EL (cell line): ENCODE results near the gene GLDC.
"Not testable (repeated sequence)": the region's sequence is repeated elsewhere in the genome, so short reads cannot be mapped to it uniquely, and the experiment has no call there.

Experiments used
- DNase-seq: peaks from one replicate; pipeline ENCODE4 v3.0.0-alpha.2; 2016

The GLDC gene

GRCh38 chr9:6645355-6646292, at the start of gene GLDC:
Gene GLDC, minus strand, starts transcription at chr9:6645729. Its CDS starts 230 bp downstream, at chr9:6645499.
- peak; percentile 7 for DNase-seq

DNA sequence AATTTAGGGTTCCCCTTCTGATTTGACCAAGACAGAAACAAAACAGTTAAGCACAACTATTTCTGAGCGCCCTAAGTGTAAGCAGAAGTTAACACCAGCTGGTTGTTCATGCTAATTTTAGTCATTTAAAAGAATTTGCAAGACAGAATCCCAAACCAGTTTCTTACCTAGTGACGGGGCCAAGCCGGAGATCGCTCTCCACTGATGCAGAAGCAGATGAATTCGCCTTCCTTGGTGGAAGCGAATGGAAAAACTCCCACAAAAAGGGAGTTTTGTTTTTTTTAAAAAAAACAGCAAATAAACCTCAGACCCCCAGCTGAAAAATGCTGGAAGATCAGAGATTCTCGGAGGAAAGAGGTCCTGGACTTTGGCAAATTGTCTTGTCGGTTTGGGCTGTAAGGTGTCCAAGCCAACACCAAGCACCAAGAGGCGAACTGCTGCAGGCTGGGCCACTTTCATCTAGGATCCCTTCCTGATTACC, 47.4 kb upstream of the GLDC start:
- no peak for DNase-seq

DNA sequence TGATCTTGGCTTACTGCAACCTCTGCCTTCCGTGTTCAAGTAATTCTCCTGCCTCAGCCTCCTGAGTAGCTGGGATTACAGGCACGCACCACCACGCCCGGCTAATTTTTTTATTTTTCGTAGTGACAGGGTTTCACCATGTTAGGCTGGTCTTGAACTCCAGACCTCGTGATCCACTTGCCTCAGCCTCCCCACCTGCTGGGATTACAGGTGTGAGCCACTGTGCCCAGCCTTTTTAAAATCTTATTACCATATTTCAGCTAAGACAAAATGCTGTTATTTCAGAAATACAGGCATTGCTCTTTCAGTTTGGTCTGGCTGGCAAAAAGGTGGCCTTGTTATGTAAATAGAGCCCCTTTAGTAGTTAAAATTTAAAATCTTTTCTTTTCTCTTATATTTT, 46.9 kb upstream of the GLDC start:
- DNase-seq, result no peak

GRCh38 chr9:6690675-6691070, 45.1 kb upstream of the GLDC start:
- not testable (repeated sequence) for DNase-seq

- no peak for DNase-seq
These were observed 44.6 kb upstream of the GLDC start for GRCh38 chr9:6689893-6690674.

DNA sequence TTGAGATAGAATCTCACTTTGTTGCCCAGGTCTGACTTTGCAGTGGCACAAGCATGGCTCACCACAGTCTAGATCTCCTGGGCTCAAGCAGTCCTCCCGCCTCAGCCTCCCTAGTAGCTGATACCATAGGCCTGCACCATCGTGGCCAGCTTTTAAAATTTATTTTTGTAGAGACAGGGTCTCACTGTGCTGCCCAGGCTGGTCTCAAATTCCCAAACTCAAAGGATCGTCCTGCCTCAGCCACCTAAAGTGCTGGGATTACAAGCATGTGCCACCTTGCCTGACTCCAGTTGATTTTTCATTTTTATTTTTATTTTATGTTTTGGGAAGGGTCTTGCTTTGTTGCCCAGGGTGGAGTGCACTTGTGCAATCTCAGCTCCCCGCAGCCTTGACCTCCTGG, 41.7 kb upstream of the GLDC start:
- no peak for DNase-seq

DNA sequence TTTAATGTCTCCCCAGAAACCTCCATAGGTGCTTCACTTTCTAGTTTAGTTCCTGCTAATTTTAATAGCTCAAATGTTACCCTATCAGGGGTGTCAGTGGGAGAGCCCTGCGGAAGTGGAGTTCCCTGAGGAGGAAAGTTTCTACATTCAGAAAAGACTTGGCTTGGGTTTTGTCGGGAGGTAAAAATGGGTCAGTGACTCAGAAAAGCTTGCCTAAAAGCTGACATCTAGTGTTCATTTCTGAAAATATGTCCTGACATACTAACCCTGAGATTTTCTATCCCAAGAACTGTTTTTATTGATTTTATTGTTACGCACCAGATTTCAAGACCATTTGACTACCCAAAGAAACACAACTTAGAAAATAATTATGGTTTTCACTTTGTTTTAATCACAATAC, 40.9 kb upstream of the GLDC start:
- no peak for DNase-seq

GRCh38 chr9:6681957-6682501, 36.5 kb upstream of the GLDC start:
- DNase-seq, result no peak

DNA sequence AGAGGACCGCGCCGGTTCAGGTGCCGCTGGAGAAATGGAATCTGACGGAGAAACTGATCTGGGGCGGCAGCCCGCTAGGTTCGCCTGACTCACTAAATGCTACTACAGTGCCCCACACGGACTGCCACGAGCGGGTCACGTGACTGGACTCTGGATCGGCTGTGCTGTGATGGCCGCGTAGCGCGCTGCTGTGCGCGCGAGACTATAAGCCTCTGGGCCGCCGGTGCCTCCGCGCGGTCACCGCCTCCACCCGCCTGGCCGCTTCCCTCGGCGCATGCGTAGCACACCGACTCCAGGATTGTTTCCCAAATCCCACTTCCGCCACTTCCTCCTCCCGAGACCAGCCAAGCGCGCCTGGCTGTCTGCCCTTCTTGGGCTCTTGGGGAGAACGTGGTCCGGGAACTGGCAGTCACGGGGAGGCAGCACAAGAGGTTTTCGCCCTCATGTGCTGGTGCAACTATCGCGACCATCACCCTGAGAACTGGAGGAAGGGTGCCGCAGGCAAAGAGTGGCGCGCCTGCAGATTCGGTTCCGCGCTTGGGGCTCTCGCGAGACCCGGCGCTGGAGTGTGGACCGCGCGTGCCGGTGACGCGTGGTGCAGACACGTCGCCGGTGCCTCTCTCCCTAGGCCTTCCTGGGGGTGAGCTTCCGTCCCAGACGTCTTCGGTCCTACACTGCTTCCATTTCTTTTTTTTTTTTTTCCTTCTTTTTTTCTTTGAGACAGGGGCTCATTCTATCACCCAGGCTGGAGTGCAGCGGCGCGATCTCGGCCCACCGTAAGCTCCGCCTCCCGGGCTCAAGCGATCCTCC, 35.8 kb upstream of the GLDC start:
- peak; percentile 98 for DNase-seq

DNA sequence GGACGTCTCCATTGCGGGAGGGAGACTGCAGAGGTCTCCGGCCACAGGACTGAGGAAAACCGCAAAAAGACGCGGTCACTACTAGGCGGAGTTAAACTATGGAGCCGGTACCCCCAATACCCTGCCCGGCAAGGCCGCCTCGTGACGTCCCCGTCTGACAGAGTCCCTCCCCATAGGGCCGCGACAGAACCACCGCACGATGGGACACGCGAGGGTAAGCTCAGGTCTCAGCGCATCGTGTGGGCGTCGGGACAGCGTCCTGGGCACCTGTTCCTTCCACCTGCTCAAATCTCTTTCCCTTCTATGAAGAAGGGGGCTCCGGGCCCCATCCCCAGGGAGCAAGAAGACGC, 35.2 kb upstream of the GLDC start:
- DNase-seq, result peak; percentile 64

DNA sequence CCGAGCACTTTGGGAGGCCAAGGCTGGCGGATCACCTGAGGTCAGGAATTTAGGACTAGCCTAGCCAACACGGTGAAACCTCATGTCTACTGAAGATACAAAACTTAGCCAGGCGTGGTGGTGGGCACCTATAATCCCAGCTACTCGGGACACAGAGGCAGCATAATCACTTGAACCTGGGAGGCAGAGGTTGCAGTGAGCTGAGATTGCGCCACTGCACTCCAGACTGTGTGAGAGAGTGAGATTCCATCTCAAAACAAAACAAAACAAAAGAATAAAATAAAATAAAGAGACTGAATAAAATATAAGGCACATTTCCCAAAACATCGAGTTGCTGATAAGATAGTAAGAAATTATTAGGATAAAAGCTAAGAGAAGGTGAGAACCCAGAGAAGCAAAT, 32.3 kb upstream of the GLDC start:
- no peak for DNase-seq

DNA sequence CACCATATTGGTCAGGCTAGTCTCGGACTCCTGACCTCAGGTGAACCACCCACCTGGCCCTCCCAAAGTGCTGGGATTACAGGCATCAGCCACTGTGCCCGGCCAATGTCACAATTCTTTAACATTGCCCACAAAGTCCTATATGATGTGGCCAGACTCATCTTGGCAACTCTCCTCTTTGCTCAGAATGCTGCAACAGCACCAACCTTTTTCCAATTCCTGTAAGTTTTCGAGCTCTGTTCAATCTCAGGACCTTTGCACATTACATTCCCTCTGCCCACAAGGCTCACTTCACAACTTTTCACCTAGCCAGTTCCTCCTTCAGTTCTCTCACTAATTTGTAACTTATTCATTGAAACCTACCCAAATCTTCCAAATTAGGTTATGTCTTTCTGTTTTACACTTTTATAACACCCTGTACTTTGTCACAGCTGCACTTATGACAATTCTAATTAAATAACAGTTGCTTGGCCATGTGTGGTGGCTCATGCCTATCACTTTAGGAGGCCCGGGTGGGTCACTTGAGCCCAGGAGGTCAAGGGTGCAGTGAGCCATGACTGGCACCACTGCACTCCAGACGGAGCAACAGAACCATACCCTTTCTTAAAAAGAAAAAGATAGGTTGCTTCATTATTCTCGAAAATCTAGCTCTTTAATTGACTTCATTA, 30.9 kb upstream of the GLDC start:
- no peak for DNase-seq

- no peak for DNase-seq
These were observed 29.7 kb upstream of the GLDC start for GRCh38 chr9:6675268-6675667.

DNA sequence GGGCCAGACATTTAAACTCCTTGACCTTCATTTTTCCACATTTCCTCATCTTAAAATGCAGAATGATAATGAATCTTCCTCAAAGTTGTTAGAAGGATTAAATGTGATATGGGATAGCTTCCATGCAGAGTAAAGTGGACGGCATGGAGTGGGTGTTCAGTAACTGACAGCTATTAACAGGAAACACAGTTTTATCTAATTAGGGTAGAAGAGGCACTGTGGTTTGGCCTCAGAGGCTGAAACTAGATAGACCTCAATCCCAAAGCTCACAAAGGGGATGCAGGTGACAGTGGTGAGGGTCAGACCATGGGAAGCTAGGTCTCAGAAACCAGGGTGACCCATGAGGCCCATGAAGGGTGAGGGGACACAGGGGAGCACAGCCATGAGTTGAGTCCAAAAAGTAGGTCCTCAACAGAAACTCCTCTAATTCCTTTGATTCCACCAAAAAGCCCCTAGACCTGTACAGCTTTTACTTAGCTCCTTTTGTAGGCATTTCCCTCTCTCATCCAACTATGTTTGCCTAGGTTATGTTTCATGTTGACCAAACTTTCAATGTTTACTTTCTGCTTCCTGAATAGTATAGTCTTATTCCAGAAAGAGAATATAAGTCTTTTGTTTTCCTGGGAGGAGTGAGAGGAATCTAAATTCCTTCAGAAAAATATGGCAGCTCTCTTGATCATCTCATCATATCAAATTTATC, 27.9 kb upstream of the GLDC start:
- no peak for DNase-seq

DNA sequence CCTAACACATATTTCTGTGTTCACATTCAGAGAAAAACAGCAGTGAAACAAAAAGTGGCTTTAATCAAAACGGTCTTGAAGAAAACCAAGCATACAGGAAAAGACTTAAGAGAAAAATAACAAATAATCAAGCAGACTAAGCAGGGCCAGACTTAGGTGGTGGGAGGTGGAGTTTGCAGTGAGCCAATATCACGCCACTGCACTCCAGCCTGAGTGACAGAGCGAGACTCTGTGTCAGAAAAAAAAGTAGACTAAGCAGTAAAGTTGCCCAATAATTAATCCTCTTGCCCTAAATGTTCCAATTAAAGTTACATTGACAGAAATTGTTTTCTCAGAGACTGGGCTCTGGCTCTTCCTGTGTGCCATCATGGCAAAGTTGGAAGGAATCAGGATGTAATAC, 26.6 kb upstream of the GLDC start:
- no peak for DNase-seq

DNA sequence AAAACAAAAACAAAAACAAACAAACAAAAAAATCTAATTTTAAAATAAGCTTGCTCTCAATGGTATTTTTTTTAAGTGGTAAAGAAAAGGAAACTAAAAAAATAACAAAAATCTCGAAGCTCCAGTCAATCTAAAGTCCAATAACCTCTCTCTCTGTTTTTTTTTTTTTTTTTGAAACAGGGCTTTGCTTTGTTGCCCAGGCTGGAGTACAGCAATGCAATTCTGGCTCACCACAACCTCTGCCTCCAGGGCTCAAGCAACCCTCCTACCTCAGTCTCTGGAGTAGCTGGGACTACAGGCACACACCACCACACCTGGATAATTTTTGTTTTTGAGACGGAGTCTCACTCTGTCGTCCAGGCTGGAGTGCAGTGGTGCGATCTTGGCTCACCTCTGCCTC, 25.9 kb upstream of the GLDC start:
- DNase-seq, result no peak

DNA sequence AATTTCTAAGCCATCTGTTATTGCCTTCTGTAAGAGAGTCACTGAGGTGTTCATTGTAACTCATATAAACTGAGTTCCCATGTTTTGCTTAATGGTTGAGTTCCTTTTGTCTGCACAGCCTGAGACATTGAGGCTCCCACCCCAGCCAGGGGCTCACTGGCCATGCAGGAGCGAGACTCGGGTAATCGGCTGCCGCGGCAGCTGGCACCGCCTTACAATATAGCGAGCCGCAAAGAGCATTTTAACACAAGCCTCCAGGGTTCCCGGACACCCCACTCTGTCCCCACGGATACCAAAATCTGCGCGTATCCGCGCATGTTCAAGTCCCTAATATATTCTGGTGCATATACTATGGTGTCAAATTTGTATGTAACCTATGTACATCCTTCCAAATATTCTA, 24.4 kb upstream of the GLDC start:
- DNase-seq, result no peak

DNA sequence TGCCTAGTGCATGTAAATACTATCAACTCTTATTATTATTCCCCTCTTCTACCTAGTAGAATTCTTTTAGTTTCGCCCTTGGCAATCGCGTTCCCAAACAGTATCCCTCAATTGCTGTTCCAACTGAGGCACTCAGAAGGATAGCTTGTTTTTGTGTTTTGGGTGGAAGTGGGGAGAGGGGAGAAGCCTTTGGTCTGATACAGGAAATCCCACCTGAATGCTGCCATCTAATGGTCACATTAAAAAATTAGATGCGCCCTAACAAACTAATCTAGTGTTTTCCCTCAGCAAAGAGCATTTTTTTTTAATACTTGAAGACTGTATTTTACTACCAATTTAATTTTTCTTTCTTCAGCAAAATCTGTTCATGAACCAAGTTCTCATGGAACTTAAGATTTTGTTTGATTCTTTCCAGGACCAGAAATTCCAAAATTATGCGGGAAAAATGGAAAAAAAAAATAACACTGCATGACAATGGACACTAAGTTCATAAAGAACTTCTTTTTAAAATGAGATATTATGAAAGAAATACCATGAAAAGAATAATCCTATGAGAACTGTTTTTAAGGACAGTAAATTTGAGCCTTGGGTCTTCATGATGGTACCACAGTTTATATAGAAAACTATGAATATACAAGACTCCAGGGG, 22.2 kb upstream of the GLDC start:
- DNase-seq, result peak; percentile 31

GRCh38 chr9:6667080-6667479, 21.6 kb upstream of the GLDC start:
- no peak for DNase-seq

GRCh38 chr9:6665628-6666027, 20.1 kb upstream of the GLDC start:
- no peak for DNase-seq

DNA sequence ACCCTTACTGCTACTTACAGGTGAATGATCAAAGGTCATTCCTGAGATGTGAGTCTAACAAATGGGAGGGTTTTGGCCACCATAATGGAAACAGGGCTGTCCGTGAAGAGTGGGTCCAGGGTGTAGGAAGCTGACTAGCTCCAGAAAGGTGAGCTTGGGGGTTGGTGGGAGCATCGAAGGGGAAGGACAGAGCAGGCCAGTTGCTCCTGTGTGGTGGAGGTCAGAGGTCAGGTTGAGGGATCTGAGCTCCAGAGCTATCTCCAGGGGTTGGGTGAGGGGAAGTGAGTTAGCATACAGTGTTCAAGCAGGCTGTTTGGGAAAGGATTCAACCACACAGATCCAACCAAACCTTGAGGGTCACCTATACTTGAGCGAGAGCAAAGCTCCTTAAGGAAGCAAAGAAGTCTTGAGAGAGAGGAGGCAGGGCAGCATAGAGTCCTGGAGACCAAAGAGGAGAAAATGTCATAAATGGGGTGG, 18.7 kb upstream of the GLDC start:
- DNase-seq, result no peak
